NCI-H1694 treated with DMSO at 0.1 percent for 48 hours (cell line): ENCODE measurements around the gene IQCB1.
A peak's percentile ranks its signal among the peaks of the same experiment; 100 is the strongest.
"Not testable (repeated sequence)": the region's sequence is repeated elsewhere in the genome, so short reads cannot be mapped to it uniquely, and the experiment has no call there.

ENCODE experiments used
- DNase-seq: peaks from one replicate; lab custom pipeline; 2025; lab: John Stamatoyannopoulos, UW

Gene IQCB1, protein sequence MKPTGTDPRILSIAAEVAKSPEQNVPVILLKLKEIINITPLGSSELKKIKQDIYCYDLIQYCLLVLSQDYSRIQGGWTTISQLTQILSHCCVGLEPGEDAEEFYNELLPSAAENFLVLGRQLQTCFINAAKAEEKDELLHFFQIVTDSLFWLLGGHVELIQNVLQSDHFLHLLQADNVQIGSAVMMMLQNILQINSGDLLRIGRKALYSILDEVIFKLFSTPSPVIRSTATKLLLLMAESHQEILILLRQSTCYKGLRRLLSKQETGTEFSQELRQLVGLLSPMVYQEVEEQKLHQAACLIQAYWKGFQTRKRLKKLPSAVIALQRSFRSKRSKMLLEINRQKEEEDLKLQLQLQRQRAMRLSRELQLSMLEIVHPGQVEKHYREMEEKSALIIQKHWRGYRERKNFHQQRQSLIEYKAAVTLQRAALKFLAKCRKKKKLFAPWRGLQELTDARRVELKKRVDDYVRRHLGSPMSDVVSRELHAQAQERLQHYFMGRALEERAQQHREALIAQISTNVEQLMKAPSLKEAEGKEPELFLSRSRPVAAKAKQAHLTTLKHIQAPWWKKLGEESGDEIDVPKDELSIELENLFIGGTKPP

DNA sequence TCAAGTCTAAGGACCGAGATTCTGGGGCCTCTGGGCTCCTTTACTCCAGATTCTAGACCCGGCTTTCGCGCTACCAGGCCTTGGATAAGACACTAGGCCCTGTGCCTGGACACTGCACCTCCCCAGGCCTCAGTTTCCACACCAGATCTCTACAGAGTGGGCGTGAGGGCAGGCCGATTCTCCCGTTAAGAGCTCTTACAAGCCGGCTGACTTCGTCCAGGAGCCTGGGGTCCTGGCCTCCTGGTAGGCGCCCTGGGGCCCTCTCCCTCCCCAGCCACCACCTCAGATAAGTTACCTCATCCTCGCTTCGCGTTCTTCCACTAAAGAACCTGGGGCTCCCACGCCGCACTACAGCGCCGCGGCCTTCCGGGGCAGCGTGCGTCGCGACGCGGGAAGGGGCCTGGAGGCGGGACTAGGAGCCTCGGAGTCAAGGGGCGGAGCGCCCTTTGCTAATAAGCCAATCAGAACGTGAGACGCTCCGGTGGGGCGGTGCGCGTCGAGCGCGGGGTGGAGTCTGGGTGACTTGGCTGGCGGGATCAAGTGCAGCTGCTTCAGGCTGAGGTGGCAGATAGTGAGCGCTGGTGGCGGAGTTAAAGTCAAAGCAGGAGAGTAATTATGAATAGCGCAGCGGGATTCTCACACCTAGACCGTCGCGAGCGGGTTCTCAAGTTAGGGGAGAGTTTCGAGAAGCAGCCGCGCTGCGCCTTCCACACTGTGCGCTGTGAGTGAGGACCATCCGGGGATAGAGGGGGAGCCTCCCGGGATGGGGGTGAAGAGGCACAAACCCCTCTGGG lies at the start of gene IQCB1, which contains the start of gene EAF2:
TSS of gene IQCB1 (minus strand) at position 390 of the 794 bp plus-strand sequence. CDS start 6,100 bp downstream, outside the sequence.
TSS of gene EAF2 (plus strand) at position 539 of the 794 bp plus-strand sequence. CDS start at position 616, 77 bp downstream.
- DNase-seq: peak; percentile 86

- no peak for DNase-seq
Observed at GRCh38 chr3:121883507-121883906, 48.6 kb upstream of the IQCB1 start.

- DNase-seq: no peak
Observed at GRCh38 chr3:121878411-121878810, 43.6 kb upstream of the IQCB1 start.

- DNase-seq: no peak
Observed at GRCh38 chr3:121871430-121871829, 36.6 kb upstream of the IQCB1 start.

GRCh38 chr3:121870717-121871116 lies 35.9 kb upstream of the IQCB1 start:
- no peak for DNase-seq

DNA sequence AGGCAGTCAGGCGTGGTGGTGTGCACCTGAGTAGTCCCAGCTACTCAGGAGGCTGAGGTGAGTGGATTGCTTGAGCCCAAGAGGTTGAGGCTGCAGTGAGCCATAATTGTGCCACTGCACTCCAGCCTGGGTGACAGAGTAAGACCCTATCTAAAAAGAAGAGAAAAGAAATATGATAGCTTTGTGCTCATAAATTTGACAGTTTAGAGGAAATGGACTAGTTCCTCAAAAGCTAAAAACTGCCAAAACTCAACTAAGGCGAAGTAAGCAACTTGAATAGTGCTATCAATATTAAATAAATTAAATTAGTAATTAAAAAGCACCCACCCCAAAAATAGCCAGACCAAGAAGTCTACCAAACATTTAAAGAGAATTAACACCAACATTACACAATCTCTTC lies 34.9 kb upstream of the IQCB1 start:
- DNase-seq: no peak

GRCh38 chr3:121863801-121864200 lies 28.9 kb upstream of the IQCB1 start:
- no peak for DNase-seq

DNA sequence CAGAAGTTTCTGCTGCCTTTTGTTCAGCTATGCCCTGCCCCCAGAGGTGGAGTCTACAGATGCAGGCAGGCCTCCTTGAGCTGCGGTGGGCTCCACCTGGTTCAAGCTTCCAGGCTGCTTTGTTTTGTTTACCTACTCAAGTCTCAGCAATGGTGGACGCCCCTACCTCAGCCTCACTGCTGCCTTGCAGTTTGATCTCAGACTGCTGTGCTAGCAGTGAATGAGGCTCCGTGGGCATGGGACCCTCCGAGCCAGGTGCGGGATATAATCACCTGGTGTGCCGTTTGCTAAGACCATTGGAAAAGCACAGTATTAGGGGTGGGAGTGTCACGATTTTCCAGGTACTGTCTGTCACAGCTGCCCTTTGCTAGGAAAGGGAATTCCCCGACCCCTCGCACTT lies 28.4 kb upstream of the IQCB1 start:
- not testable (repeated sequence) for DNase-seq

DNA sequence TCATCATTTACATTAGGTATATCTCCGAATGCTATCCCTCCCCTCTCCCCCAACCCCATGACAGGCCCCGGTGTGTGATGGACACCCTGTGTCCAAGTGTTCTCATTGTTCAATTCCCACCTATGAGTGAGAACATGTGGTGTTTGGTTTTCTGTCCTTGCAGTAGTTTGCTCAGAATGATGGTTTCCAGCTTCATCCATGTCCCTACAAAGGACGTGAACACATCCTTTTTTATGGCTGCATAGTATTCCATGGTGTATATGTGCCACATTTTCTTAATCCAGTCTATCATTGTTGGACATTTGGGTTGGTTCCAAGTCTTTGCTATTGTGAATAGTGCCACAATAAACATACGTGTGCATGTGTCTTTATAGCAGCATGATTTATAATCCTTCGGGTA lies 22.9 kb upstream of the IQCB1 start:
- DNase-seq: not testable (repeated sequence)

DNA sequence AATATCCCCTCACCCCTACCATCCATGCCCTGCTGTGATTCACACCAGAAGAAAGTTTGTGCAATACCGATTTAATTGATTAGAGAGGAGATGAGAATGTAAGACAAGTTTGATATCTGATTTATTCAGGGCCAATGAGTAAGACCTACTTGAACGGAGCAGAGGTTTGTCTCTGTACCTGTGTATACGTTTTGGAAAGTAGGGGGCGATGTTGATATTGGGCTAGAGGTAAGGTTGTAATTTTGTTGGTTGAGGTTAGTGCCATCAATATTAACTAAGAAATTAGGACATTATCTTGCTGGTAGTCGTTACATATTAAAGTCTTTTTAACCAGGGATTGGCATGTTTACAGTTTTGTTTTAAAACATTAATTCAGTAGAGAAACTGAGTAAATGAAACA lies 20.7 kb upstream of the IQCB1 start:
- no peak for DNase-seq

DNA sequence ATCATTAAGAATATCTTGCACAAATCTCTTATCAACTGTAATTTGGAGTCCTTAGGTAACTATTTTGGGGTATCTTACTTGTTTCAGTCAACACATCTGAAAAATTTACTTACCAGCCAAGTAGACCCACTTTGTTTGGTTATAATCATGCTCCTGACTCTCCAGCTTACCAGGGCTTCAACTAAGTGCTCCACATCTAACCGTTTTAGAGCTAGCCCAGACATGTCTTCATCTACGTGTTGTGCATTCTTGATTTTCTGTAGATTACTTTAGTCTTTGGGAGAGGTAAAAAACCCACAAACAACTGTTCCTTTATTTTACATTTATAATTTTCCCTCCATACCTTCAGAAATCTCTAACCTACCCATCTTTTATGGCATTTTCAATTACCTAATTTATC lies 17.4 kb upstream of the IQCB1 start:
- DNase-seq: no peak

DNA sequence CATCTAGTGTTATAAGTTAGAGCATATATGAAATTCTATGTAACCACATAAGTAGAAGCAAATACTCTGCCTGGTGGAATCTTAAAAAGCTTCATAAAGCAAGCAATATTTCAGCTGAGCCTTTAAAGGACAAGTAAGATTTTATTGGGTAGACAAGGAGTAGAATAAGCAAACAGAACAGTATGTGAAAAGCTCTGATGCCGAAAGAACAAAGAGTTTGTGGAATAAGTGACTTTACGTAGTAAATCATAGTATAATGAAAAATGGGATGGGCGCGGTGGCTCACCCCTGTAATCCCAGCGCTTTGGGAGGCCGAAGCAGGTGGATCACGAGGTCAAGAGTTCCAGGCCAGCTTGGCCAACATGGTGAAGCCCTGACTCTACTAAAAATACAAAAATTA lies 10.0 kb upstream of the IQCB1 start:
- no peak for DNase-seq

- DNase-seq: no peak
Observed at GRCh38 chr3:121839962-121840361, 5.1 kb upstream of the IQCB1 start.

GRCh38 chr3:121836481-121836880 lies 1.6 kb upstream of the IQCB1 start:
- no peak for DNase-seq

DNA sequence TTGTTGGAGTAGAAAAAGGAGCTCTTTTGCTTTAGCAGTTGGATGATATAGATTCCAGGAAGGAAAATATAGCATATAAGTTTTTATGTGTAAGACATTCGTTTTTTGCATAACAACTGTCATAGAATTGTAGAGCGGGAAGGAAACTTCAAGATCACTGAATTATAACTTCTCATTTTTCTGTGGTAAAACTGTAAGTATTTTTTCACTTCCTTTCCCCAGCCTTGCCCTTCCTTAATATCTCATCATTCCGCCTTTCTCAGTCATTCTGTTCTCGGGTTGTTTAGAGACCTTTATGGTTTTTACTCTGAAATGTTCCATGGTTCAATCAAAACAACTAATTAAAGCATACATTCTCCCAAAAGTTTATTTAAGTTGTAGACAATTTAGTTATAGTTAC lies 1.2 kb upstream of the IQCB1 start:
- no peak for DNase-seq

GRCh38 chr3:121835465-121835801 lies 573 bp upstream of the IQCB1 start:
- DNase-seq: no peak

DNA sequence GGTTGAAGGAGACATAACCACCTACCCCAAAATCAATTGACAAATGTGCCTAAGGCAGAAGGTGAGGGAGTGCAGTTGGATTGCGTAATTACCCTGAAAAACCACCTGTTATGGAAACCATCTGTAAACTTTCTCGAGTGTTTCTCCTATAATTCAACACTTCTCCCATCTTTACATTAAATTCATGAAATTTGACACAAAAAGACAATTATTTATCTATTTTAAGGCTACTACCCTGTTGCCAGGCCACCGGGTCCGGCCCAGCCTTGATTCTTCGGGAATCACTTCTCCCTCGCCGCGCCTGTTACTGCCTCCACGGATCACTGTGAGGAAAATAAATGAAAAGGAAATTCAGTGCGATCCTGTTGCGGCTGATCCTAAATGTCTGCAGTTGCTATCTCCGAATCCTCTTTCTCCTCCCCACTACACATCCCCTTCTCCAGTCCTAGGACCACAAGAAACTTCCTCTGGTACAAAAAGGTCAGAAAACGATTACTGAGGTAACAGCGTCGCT lies 646 bp downstream of the IQCB1 start:
- DNase-seq: no peak

- no peak for DNase-seq
Observed at GRCh38 chr3:121822973-121823372, 11.9 kb downstream of the IQCB1 start.

DNA sequence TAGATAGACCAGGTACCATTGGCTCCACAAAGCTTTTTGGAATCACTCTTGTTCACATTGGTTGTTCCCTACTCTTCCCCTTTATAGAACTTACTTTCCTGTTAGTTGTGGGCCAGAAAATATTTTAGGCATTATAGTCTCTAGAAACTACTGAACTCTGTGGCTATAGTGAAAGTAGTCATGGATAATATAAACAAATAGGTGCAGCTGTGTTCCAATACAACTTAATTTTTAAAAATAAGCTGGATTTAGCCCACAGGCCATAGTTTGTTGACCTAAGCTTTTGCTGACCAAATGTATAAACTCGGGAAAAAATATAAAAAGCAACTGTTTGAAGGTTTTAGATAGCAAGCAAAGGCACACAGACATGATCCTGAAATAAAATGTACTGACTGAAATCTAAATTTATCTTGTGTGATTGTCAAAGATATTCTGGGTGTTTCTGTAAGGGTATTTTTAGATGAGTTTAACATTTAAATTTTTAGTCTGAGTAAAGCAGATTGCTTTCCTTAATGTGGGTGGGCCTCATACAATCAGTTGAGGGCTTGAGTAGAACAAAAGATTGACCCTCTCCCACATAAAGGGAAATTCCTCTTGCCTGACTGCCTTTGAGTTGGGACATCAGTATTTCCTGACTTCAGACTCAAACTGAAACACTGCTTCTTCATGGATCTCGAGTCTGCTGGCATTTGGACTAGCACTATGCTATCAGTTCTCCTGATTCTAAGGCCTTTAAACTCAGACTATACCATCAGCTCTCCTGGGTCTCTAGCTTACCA lies 13.2 kb downstream of the IQCB1 start:
- no peak for DNase-seq

DNA sequence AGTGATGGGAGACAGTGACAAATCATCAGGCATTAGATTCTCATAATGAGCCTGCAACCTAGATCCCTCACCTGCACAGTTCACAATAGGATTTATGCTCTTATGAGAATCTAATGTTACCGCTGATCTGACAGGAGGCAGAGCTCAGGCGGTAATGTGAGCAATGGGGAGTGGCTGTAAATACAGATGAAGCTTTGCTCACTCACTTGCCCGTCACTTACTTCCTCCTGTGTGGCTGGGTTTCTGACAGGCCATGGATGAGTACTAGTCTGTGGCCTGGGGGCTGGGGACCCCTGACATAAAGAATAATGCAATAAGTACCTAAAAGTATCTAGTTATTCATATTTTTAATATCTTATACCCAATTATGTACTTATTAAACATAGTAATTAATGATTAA lies 15.6 kb downstream of the IQCB1 start:
- no peak for DNase-seq

DNA sequence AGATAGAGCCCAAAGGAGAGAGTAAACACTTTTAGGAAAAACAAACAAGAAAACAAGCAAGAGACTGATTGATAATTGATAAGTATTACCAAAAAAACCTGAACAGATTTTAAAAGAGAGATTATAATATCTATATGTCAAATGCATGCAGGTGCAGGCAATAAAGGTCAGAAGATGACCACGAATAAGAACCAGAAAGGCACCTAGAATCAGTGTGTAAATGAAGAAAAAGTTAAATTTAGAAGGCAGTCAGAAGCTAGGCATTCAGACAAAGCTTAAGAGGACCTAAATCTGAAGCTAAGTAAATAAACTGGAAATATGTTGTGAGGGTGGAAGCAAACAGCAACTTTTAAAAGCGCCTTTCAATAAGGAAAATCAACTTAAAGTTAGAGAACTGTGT lies 16.3 kb downstream of the IQCB1 start:
- DNase-seq: no peak

DNA sequence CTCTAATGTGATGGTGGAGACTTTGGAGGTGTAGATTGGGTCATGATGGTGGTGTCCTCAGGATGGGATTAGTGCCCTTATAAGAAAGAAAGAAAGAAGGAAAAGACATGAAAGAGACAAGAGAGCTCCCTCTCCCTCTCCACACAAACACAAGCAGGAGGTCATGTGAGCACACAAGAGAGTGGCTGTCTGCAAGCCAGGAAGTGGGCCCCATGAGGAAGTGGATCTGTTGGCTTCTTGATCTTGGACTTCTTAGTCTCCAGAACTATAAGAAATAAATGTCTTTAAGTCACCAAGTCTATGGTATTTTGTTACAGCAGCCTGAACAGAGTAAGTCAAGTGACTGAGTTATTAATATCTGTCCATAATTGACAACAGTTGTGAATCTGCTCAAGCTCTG lies 17.1 kb downstream of the IQCB1 start:
- DNase-seq: no peak
